Mammary epithelial cell (primary cell): Measurements from ENCODE around the gene LPGAT1.

Experiments
- CTCF ChIP-seq, 2 donors: IDR thresholded peaks in 1 of 2; conservative IDR thresholded peaks in 1 of 2; 2 replicates each; pipeline ENCODE4 v1.5.1; 2011 to 2012; ENCODE audit warnings: inconsistent platforms in 2 of 2, low read length in 2 of 2, mild to moderate bottlenecking in 2 of 2, control low read depth in 1 of 2, low read depth in 1 of 2; ENCODE audit not compliant: insufficient read depth in 1 of 2; ENCODE audit errors: extremely low read depth in 1 of 2
- EZH2 ChIP-seq: IDR thresholded peaks from 2 replicates; pipeline ENCODE4 v1.6.1; 2012; ENCODE audit warnings: low read length, inconsistent platforms, borderline replicate concordance

GRCh38 chr1:211741788-211742187 lies 88.8 kb downstream of the LPGAT1 start:
- TF ChIP-seq CTCF (conservative IDR thresholded peaks at IDR 0.05 in 1 of 2, IDR thresholded peaks at IDR 0.05 in 1 of 2; ENCODE audit: extremely low read depth in 1 of 2, insufficient read depth in 1 of 2, low read depth in 1 of 2, low read length in 2 of 2), result no peak
- TF ChIP-seq EZH2, result no peak
